GM18951 (cell line): ENCODE results near the gene TPM2.

Source experiments
- POLR2A ChIP-seq: IDR thresholded peaks from 4 replicates; pipeline ENCODE4 v1.6.1; 2011; ENCODE audit warnings: mild to moderate bottlenecking; ENCODE audit not compliant: insufficient read length, insufficient read depth; ENCODE audit errors: extremely low read depth
- in situ Hi-C: fragments of 300-500 bp; cut with MboI; formaldehyde crosslinking; loops from one replicate; pipeline ENCODE4 v1.12.0; 2022; ENCODE audit warnings: low sequenced_read_pairs, mixed read lengths, inconsistent platforms; ENCODE audit not compliant: unreplicated experiment

The TPM2 gene

GRCh38 chr9:35711501-35712428, 22.0 kb upstream of the TPM2 start:
- no peak for TF ChIP-seq POLR2A
- in situ Hi-C loops, result no loop called here

- no peak for TF ChIP-seq POLR2A
- in situ Hi-C loops, result no loop called here
Observed at GRCh38 chr9:35710818-35711500, 21.2 kb upstream of the TPM2 start.

- in situ Hi-C loops, result no loop called here
- TF ChIP-seq POLR2A, result no peak
Observed at GRCh38 chr9:35708146-35708545, 18.4 kb upstream of the TPM2 start.

GRCh38 chr9:35706951-35707350, 17.2 kb upstream of the TPM2 start:
- TF ChIP-seq POLR2A, result no peak
- in situ Hi-C loops, result no loop called here

- TF ChIP-seq POLR2A, result no peak
- in situ Hi-C loops, result no loop called here
Observed at GRCh38 chr9:35705836-35706430, 16.2 kb upstream of the TPM2 start.

- no peak for TF ChIP-seq POLR2A
- in situ Hi-C loops, result no loop called here
Observed at GRCh38 chr9:35705372-35705771, 15.6 kb upstream of the TPM2 start.

GRCh38 chr9:35703906-35704672, 14.4 kb upstream of the TPM2 start:
- TF ChIP-seq POLR2A, result no peak
- in situ Hi-C loops, result no loop called here

GRCh38 chr9:35702696-35703095, 13.0 kb upstream of the TPM2 start:
- in situ Hi-C loops, result no loop called here

GRCh38 chr9:35700942-35701341, 11.2 kb upstream of the TPM2 start:
- TF ChIP-seq POLR2A, result no peak
- in situ Hi-C loops, result no loop called here

More at GRCh38 chr9:35702696-35703095, 13.0 kb upstream of the TPM2 start:
- TF ChIP-seq POLR2A, result no peak

- no peak for TF ChIP-seq POLR2A
- in situ Hi-C loops, result no loop called here
Observed at GRCh38 chr9:35700031-35700430, 10.3 kb upstream of the TPM2 start.

- in situ Hi-C loops, result no loop called here
- no peak for TF ChIP-seq POLR2A
Observed at GRCh38 chr9:35698231-35698630, 8.5 kb upstream of the TPM2 start.

- in situ Hi-C loops, result no loop called here
- no peak for TF ChIP-seq POLR2A
Observed at GRCh38 chr9:35697486-35697885, 7.8 kb upstream of the TPM2 start.
